ENCODE results near the gene PKP4.

DNA sequence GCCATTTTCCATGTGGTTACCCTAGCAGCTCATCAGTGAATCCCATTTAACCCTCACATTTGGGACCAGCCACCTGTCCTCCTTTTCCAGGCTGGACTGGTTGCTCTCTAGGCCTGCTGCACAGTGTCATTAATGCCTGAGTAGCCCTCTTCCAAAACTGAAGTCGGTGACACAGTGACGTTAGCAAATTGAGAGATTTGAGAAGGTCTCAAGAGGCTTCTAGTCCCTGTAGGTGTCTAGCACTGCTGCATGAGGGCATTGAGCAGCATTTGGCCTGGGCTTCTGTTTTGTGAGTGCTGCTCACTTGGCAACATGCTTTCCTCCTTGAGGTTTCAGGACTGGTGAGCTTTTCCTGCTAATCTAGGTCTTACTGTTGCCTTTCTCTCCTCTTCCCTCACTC lies 36.7 kb downstream of the PKP4 start:
- TF ChIP-seq CTCF (conservative IDR thresholded peaks at IDR 0.05 in 1 of 2, IDR thresholded peaks at IDR 0.05 in 1 of 2; ENCODE audit: low read depth in 1 of 2, low read length in 2 of 2) (no peak), EZH2 (IDR thresholded peaks at IDR 0.05; ENCODE audit: low read length, missing control alignments) (no peak)
